ENCODE measurements around the gene EYS.
"Not testable (repeated sequence)": the region's sequence is repeated elsewhere in the genome, so short reads cannot be mapped to it uniquely, and the experiment has no call there.

The EYS gene

GRCh38 chr6:63745784-63746183 is 1961.2 kb downstream of the EYS start:
- no peak for DNase-seq

DNA sequence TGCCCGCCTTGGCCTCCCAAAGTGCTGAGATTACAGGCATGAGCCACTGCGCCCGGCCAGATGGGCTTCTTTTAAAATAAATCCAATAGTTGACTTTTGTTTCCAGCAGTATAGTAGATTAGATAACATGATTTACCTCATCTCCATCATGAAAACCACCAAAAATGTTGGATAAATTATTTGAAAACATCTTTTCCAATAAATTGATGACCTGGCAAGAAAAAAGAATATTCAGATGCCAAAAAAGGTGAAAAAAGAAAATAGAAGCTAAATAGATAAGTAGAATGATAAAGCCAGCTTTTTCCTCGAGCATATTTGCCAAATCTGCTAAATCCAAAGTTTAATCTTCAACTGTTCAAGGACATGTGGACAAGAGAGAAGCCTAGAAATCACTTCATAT is 1962.2 kb downstream of the EYS start:
- DNase-seq = no peak

GRCh38 chr6:63743691-63744090 is 1963.3 kb downstream of the EYS start:
- no peak for DNase-seq

GRCh38 chr6:63742060-63742459 is 1965.0 kb downstream of the EYS start:
- no peak for DNase-seq

- peak; percentile 90 for DNase-seq
Measured at GRCh38 chr6:63740709-63741108, 1966.3 kb downstream of the EYS start.

- DNase-seq = no peak
Measured at GRCh38 chr6:63739094-63739687, 1967.8 kb downstream of the EYS start.

DNA sequence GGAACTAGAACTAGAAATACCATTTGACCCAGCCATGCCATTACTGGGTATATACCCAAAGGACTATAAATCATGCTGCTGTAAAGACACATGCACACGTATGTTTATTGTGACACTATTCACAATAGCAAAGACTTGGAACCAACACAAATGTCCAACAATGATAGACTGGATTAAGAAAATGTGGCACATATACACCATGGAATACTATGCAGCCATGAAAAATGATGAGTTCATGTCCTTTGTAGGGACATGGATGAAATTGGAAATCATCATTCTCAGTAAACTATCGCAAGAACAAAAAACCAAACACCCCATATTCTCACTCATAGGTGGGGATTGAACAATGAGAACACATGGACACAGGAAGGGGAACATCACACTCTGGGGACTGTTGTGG is 1968.8 kb downstream of the EYS start:
- not testable (repeated sequence) for DNase-seq

- DNase-seq = no peak
Measured at GRCh38 chr6:63734923-63735322, 1972.1 kb downstream of the EYS start.

- peak; percentile 33 for DNase-seq
Measured at GRCh38 chr6:63732336-63732735, 1974.7 kb downstream of the EYS start.

DNA sequence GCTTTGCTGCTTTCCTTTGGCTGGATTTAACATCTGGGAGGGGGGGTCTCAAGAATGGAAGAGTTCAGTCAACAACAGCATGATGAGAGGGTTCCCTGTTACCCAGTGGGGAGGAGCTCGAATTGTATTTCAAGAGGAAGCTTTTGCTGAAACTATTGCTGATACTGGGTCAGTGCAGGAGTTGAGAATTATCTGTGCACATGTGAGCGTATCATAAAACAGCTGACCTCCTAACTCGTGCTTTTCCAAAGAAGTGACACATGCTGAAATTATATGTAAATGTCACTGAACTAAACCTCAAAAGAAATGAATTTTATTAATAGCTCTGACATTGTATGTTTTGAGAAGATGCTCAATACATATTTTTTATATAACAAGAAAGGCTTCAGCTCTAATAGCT is 1975.1 kb downstream of the EYS start:
- DNase-seq = peak; percentile 10

DNA sequence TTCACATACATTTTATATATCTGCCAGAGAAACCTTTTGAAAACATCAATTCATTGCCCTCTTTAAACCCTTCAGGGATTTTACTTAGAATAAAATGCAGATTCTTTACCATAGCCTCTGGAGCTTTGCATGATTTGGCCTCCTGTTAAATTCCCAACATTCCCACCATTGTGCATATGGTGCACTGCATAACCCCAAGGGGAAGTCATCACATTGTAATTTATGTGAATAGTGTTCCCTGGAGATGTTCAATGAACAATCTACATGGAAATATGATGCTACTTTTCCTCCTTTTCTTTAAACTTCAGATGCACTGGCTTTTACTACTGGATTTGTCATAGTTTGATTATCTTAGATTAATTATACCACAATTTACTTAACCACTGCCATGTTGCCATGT is 1976.7 kb downstream of the EYS start:
- peak; percentile 45 for DNase-seq

DNA sequence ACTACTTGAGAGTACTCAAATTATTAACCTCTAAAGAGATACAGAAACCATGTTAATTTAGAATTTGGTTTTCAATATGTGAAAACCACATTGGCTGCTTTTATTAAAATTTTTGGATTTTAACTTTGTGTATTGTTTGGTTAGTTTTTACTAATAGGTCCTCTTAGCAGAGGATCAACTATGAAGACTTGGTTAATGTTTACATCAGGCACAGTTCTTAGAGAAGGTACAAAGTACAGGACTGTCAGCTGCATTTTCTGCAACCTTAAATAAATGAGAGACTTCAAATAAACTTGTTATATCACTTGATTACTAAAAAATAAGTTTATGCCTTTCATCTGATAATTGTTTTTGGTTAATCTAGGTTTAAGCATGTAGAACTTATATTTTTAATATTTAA is 1982.3 kb downstream of the EYS start:
- DNase-seq = no peak

DNA sequence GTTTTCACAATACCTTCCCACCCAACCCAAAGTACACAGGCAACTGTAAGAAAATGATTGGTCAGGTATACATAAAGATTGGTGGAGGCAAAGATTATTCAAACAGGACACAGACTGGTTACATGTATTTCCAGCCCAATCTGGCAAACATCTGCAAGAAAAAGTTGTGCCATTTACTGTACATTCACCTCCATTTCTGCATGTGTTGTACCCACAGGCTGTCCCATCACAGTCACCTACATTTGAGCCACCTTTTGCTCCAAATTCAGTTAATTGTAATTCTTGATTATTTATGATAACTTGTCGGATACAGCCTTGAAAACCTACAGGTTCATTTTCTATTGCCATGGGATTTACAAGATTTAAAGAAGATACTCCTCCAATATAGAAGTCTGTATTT is 1985.8 kb downstream of the EYS start:
- DNase-seq = no peak

DNA sequence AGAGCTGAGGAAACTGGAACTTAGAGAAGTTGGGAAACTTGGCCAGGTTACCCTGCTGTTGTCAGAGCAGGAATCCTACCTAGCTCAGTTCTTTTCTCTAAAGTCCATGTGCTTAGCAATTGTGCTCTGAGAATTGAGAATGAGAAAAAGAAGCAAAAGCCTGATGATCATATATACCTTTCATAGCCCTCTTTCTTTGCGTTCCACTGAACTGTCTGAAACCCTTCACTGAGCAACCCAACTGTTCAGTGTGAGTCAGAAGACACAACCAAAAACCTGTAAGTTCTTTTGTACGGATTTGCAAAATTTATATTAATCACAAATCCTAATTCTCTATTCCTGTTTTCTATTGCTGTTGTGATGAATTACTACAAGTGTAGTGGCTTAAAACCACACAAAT is 1990.9 kb downstream of the EYS start:
- no peak for DNase-seq

DNA sequence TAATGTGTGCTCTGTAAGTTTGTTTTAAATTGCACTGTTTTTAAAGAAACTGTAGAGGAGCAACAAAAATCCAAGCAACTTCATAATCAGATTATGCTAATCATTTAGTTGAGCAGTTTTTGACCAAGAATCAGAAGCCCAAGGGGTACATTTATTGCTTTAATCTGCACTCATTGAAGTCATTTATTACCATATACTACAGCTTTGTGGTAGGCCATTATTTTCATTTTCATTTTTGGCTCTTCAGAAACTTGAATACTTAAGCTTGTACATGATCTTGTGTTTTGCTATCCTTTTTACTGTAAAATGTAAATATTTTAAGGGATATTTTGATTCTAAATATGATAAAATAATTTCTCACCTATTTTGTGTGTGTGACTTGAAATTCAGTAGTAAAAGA is 1992.9 kb downstream of the EYS start:
- DNase-seq = no peak

DNA sequence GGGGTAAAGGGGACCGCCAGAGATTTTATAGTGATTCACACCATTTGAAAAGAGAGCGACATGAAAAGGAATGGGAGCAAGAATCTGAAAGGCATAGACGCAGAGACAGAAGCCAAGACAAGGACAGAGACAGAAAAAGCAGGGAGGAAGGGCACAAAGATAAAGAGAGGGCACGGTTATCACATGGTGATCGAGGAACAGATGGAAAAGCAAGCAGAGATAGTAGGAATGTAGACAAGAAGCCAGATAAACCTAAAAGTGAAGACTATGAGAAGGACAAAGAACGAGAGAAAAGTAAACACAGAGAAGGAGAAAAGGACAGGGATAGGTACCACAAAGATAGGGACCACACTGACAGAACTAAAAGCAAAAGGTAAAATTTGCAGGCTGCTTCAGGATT is 1993.7 kb downstream of the EYS start:
- no peak for DNase-seq

GRCh38 chr6:63709148-63709547 is 1997.9 kb downstream of the EYS start:
- no peak for DNase-seq

GRCh38 chr6:63708631-63709030 is 1998.4 kb downstream of the EYS start:
- DNase-seq = no peak

GRCh38 chr6:63706630-63707029 is 2000.4 kb downstream of the EYS start:
- DNase-seq = no peak

GRCh38 chr6:63705707-63706106 is 2001.3 kb downstream of the EYS start:
- DNase-seq = no peak

DNA sequence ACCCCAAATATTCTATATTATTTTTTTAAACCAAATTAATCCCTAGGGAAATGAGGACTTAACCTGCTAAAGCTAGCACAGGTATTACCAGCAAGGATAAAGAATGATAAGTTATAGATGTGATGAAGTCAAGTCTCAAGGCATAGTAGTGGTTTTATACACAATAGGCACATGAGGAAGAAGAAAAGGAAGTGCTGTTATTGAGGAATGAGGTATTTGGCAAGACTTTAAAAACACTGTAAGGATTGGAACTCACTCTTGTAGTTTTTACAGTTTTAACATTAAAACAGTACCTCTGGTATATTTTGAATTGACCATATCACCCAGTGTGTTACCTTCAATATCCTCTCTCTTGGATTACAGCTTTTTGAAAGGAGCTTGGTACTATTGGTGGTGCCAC is 2016.8 kb downstream of the EYS start:
- no peak for DNase-seq

- no peak for DNase-seq
Measured at GRCh38 chr6:63689421-63689820, 2017.6 kb downstream of the EYS start.

GRCh38 chr6:63685446-63686379 is 2021.3 kb downstream of the EYS start:
- no peak for DNase-seq

DNA sequence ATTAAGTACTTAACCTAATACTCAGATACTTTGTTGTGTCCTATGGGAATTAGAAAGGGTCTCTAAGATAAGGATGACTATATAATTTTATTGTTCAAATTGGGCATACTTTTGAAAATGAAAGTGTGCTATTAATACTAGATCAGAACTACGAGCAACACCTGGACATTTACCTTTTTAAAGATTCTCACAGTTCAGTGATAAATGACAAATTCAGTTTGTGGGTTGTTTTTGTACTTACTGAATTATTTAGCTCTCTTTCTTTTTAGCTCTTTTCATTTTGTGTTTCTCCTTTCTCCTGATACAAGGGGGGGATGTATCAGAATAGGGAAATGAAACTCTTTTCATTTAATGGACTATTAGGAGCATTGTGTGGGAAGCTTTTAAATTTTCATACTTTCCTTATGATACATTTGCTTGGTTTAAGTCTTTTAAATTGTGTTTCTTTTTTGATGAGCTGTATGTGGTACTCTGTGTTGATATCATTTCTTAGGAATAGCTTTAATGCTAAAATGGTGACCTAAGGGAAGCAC is 2023.9 kb downstream of the EYS start:
- DNase-seq = no peak

All from fibroblast of skin of right biceps (primary cell).